H1 (cell line): ENCODE data around the gene SUPT20HL1. TPM values are rescaled to one million over a fixed set of nuclear protein-coding genes. Genes with fewer than 3 reads are reported as not detected.

Experiments used
- CTCF ChIA-PET: fragments of 300-600 bp; sonication (Branson Sonifier 250); formaldehyde crosslinking; loops from one replicate; lab custom pipeline; 2021; ENCODE audit not compliant: partially characterized antibody; lab: Charles Lee
- POLR2A ChIA-PET: fragments of 300-600 bp; sonication (Branson Sonifier 250); formaldehyde crosslinking; loops from one replicate; lab custom pipeline; 2021; ENCODE audit warnings: inconsistent platforms; ENCODE audit not compliant: partially characterized antibody; lab: Charles Lee
- DNase-seq, 2 experiments: peaks; one replicate each; pipeline versions ENCODE4 v3.0.0 to v3.0.0-alpha.2; 2010 to 2022; ENCODE audit warnings: low spot score in 2 of 2, low read depth in 1 of 2, mixed read lengths in 1 of 2
- FAIRE-seq: peaks from 2 replicates; lab custom pipeline; 2011; peaks lifted over from hg19 to GRCh38; lab: Jason Lieb, UNC
- H2AFZ ChIP-seq: 2 replicates; pipeline ENCODE4 v1.8.1; 2012; ENCODE audit warnings: low read length, inconsistent platforms
- H2AK5ac ChIP-seq: 2 replicates; pipeline ENCODE4 v1.6.1; 2013; ENCODE audit warnings: low read depth, low read length
- H2BK120ac ChIP-seq: replicated peaks from 2 replicates; pipeline ENCODE3; 2013; ENCODE audit warnings: low read depth, low read length, inconsistent platforms
- H2BK12ac ChIP-seq: 2 replicates; pipeline ENCODE4 v1.6.1; 2013; ENCODE audit warnings: low read depth, low read length
- H2BK15ac ChIP-seq: 2 replicates; pipeline ENCODE4 v1.6.1; 2013; ENCODE audit warnings: low read length
- H2BK20ac ChIP-seq: 2 replicates; pipeline ENCODE4 v1.6.1; 2013; ENCODE audit warnings: low read length
- H2BK5ac ChIP-seq: 2 replicates; pipeline ENCODE4 v1.6.1; 2013; ENCODE audit warnings: low read depth, low read length
- H3K14ac ChIP-seq: 2 replicates; pipeline ENCODE4 v1.6.1; 2013; ENCODE audit warnings: inconsistent platforms; ENCODE audit not compliant: insufficient read length
- H3K18ac ChIP-seq: 2 replicates; pipeline ENCODE4 v1.6.1; 2013; ENCODE audit warnings: low read length; ENCODE audit errors: extremely low read depth
- H3K23ac ChIP-seq: 2 replicates; pipeline ENCODE4 v1.6.1; 2013; ENCODE audit warnings: inconsistent platforms; ENCODE audit not compliant: insufficient read length
- H3K23me2 ChIP-seq: 2 replicates; pipeline ENCODE4 v1.6.1; 2013; ENCODE audit warnings: low read depth, low read length
- H3K27ac ChIP-seq: 2 replicates; pipeline ENCODE4 v1.6.1; 2011; ENCODE audit warnings: low read depth, low read length, inconsistent platforms
- H3K27me3 ChIP-seq, 4 experiments: replicated peaks in 1 of 4; 1 replicate in 1 of 4; 2 replicates in 3 of 4; pipeline versions ENCODE4 v1.6.1 to v1.8.1; 2011 to 2013; ENCODE audit warnings: low read length in 3 of 4, mild to moderate bottlenecking in 3 of 4, inconsistent platforms in 2 of 4, mixed read lengths in 2 of 4, moderate library complexity in 1 of 4; ENCODE audit not compliant: control insufficient read depth in 3 of 4, insufficient read depth in 3 of 4; ENCODE audit errors: extremely low read depth in 1 of 4
- H3K36me3 ChIP-seq, 4 experiments: 2 replicates each; pipeline versions ENCODE4 v1.6.1 to v1.8.1; 2011 to 2013; ENCODE audit warnings: mild to moderate bottlenecking in 4 of 4, low read length in 3 of 4, moderate library complexity in 2 of 4, control low read depth in 1 of 4, inconsistent platforms in 1 of 4; ENCODE audit not compliant: insufficient read depth in 4 of 4, control insufficient read depth in 2 of 4
- H3K4ac ChIP-seq: replicated peaks from 2 replicates; pipeline ENCODE3; 2013; ENCODE audit warnings: low read length, low read depth, mixed read lengths, inconsistent platforms; ENCODE audit not compliant: insufficient read length
- H3K4me1 ChIP-seq, 4 experiments: replicated peaks in 1 of 4; 1 replicate in 1 of 4; 2 replicates in 3 of 4; pipeline versions ENCODE4 v1.6.1 to v1.8.1; 2011 to 2013; ENCODE audit warnings: low read length in 3 of 4, inconsistent platforms in 2 of 4, mixed read lengths in 1 of 4; ENCODE audit not compliant: insufficient read depth in 4 of 4, control insufficient read depth in 3 of 4
- H3K4me2 ChIP-seq, 2 experiments: 2 replicates each; pipeline versions ENCODE4 v1.6.1 to v1.8.1; 2011 to 2013; ENCODE audit warnings: low read depth in 2 of 2, low read length in 2 of 2, control low read depth in 1 of 2, inconsistent platforms in 1 of 2, mild to moderate bottlenecking in 1 of 2; ENCODE audit not compliant: insufficient read depth in 1 of 2
- H3K4me3 ChIP-seq, 4 experiments: fragments of 200-600, 300-600 bp in 1 of 4; sonication (generic), shearing (Covaris generic), sonication (Bioruptor Twin) in 1 of 4; 2 replicates each; pipeline versions ENCODE4 v1.5.1 to v1.8.1; 2011 to 2016; ENCODE audit warnings: low read length in 4 of 4, low read depth in 3 of 4, control low read depth in 2 of 4, inconsistent platforms in 2 of 4, mild to moderate bottlenecking in 2 of 4, mixed read lengths in 1 of 4, moderate library complexity in 1 of 4; ENCODE audit not compliant: insufficient read depth in 2 of 4; ENCODE audit errors: extremely low read depth in 1 of 4
- H3K56ac ChIP-seq: replicated peaks from 2 replicates; pipeline ENCODE3; 2013; ENCODE audit warnings: low read depth, mild to moderate bottlenecking, mixed read lengths, low read length, inconsistent platforms; ENCODE audit not compliant: insufficient read length
- H3K79me1 ChIP-seq: 2 replicates; pipeline ENCODE4 v1.6.1; 2013; ENCODE audit warnings: low read depth, low read length, control low read depth
- H3K79me2 ChIP-seq, 2 experiments: 2 replicates each; pipeline versions ENCODE4 v1.6.1 to v1.8.1; 2012 to 2013; ENCODE audit warnings: low read length in 2 of 2, mild to moderate bottlenecking in 2 of 2, inconsistent platforms in 1 of 2; ENCODE audit not compliant: insufficient read depth in 2 of 2, control insufficient read depth in 1 of 2
- H3K9ac ChIP-seq, 4 experiments: replicated peaks in 1 of 4; 1 replicate in 1 of 4; 2 replicates in 3 of 4; pipeline versions ENCODE4 v1.6.1 to v1.8.1; 2011 to 2013; ENCODE audit warnings: low read depth in 3 of 4, low read length in 3 of 4, control low read depth in 2 of 4, mild to moderate bottlenecking in 2 of 4, moderate library complexity in 2 of 4, inconsistent platforms in 1 of 4; ENCODE audit errors: extremely low read depth in 1 of 4
- H3K9me3 ChIP-seq, 2 experiments: 2 replicates each; pipeline versions ENCODE4 v1.6.1 to v1.8.1; 2012 to 2013; ENCODE audit warnings: mild to moderate bottlenecking in 2 of 2, moderate library complexity in 2 of 2, control low read depth in 1 of 2, inconsistent platforms in 1 of 2, low read depth in 1 of 2, low read length in 1 of 2, mixed read lengths in 1 of 2; ENCODE audit not compliant: insufficient read depth in 2 of 2
- H4K20me1 ChIP-seq, 2 experiments: replicated peaks in 1 of 2; 2 replicates each; pipeline versions ENCODE3 to v1.8.1; 2011 to 2013; ENCODE audit warnings: inconsistent platforms in 2 of 2, low read length in 2 of 2, mild to moderate bottlenecking in 1 of 2; ENCODE audit not compliant: insufficient read depth in 2 of 2, control insufficient read depth in 1 of 2
- H4K5ac ChIP-seq: 2 replicates; pipeline ENCODE4 v1.6.1; 2013; ENCODE audit warnings: low read length, low read depth, mixed read lengths, inconsistent platforms; ENCODE audit not compliant: insufficient read length
- H4K8ac ChIP-seq: 2 replicates; pipeline ENCODE4 v1.8.0; 2013; ENCODE audit warnings: mild to moderate bottlenecking, moderate library complexity, low read length, inconsistent platforms; ENCODE audit not compliant: insufficient read depth; ENCODE audit errors: extremely low read depth
- H4K91ac ChIP-seq: replicated peaks from 2 replicates; pipeline ENCODE3; 2013; ENCODE audit warnings: low read length, mixed read lengths, inconsistent platforms; ENCODE audit not compliant: insufficient read length
- ASH2L ChIP-seq: fragments of 200-600, 300-600 bp; sonication (generic); IDR thresholded peaks from one replicate; pipeline ENCODE4 v1.7.1; 2017; ENCODE audit warnings: low read length
- EP300 ChIP-seq, 2 experiments: IDR thresholded peaks; 1 replicate in 1 of 2; 2 replicates in 1 of 2; pipeline ENCODE4 v1.6.1; 2011 to 2012; ENCODE audit warnings: low read depth in 2 of 2, low read length in 2 of 2, mild to moderate bottlenecking in 2 of 2, borderline replicate concordance in 1 of 2, inconsistent platforms in 1 of 2, moderate library complexity in 1 of 2
- HDAC2 ChIP-seq, 2 experiments: fragments of 300-600 bp in 1 of 2; sonication (generic) in 1 of 2; IDR thresholded peaks; 2 replicates each; pipeline ENCODE4 v1.6.1; 2011 to 2012; ENCODE audit warnings: low read depth in 2 of 2, low read length in 2 of 2, mild to moderate bottlenecking in 2 of 2, moderate library complexity in 2 of 2, borderline replicate concordance in 1 of 2, inconsistent platforms in 1 of 2
- HDAC6 ChIP-seq: IDR thresholded peaks from one replicate; pipeline ENCODE4 v1.7.1; 2012; ENCODE audit warnings: low read depth, mild to moderate bottlenecking, inconsistent platforms, low read length, moderate library complexity
- JUND ChIP-seq: IDR thresholded peaks from 2 replicates; pipeline ENCODE4 v1.6.1; 2011; ENCODE audit warnings: mild to moderate bottlenecking, improper control_type of control experiment, low read length
- KDM1A ChIP-seq: fragments of 200-600, 300-600 bp; sonication (generic); IDR thresholded peaks from 2 replicates; pipeline ENCODE4 v1.7.1; 2016; ENCODE audit warnings: mild to moderate bottlenecking, low read length, borderline replicate concordance
- NANOG ChIP-seq: IDR thresholded peaks from 2 replicates; pipeline ENCODE4 v1.6.1; 2011; ENCODE audit warnings: low read length, low read depth, mild to moderate bottlenecking, inconsistent platforms; ENCODE audit not compliant: insufficient read depth, poor library complexity, severe bottlenecking
- SIN3A ChIP-seq, 2 experiments: IDR thresholded peaks in 1 of 2; conservative IDR thresholded peaks in 1 of 2; 2 replicates each; pipeline ENCODE4 v1.6.1; 2011 to 2012; ENCODE audit warnings: low read length in 2 of 2, improper control_type of control experiment in 1 of 2, low read depth in 1 of 2, mild to moderate bottlenecking in 1 of 2
- TCF12 ChIP-seq: IDR thresholded peaks from 2 replicates; pipeline ENCODE4 v1.6.1; 2011; ENCODE audit warnings: low read depth, mild to moderate bottlenecking, low read length
- TEAD4 ChIP-seq: IDR thresholded peaks from 2 replicates; pipeline ENCODE4 v1.6.1; 2012; ENCODE audit warnings: low read depth, low read length, inconsistent platforms, mixed read lengths
- WGBS, 2 experiments: shearing (Covaris generic) in 1 of 2; methylation state at CpG; one replicate each; pipeline versions ENCODE4 v1.1.6 to v1.1.7; 2013 to 2015; ENCODE audit warnings: low lambda C conversion rate in 2 of 2, mixed read lengths in 2 of 2, inconsistent platforms in 1 of 2, low coverage in 1 of 2, missing lambda C conversion rate in 1 of 2; ENCODE audit not compliant: insufficient replicate concordance in 2 of 2, insufficient coverage in 1 of 2, insufficient read length in 1 of 2; ENCODE audit errors: extremely low coverage in 1 of 2, missing lambda C conversion rate in 1 of 2; 5-methylcytosine and 5-hydroxymethylcytosine counted together
- polyA plus RNA-seq, 7 experiments: library from polyadenylated mRNA; depleted of rRNA in 3 of 7; stranded (reverse) in 5 of 7; unstranded in 2 of 7; fragments of >200 nt in 5 of 7; fragments of 200-250 nt in 2 of 7; gene quantifications; 1 replicate in 5 of 7; 2 replicates in 1 of 7; 4 replicates in 1 of 7; pipeline versions ENCODE4 v1.2.1 to v1.2.3, GENCODE V29; 2011 to 2013; ENCODE audit warnings: missing spikeins in 2 of 7, mixed read lengths in 2 of 7
- total RNA-seq: library from RNA; stranded (reverse); fragmentation: NEBNext Ultra II Directional; extraction: Animal tissue kit (Norgen Biotek cat#: 25700); gene quantifications from 2 replicates; pipeline ENCODE4 v1.2.1, GENCODE V29; 2021

The SUPT20HL1 gene
- total and polyA plus RNA-seq, 2 of the 8 experiments (the other 6 are each of a cell fraction or from before 2014, with no cell fraction given) = not detected

DNA sequence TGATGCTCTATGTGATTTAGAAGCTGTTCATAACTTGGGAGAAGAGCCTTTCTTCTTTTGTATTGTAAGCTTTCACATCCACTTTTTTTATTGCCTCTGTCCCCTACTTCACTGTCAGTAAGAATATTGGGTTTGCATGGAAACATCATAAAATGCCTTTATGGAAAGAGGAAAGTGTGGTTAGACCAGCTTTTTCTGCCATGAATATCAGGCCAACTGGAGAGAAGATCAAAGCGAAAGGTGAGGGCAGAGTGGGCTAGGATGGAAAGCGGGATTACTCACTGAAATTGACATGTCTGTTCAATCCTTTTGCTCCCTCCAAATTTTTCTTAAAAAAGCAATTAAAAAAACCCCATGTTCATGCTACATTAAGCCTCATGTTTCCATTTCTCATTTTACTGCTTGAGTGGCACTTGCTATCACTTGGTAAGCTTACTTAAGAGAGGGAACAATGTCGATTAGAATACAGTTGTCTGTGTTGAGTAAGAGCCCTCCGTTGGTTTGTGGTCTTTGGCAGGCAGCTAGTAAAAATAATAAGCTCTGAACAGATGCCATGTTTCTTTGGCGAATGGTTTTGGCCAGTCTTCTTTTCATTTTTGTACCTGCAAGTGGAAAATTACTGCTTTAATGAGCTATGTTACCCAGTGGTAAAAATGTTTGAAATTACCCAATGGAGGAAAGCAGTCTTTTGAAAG, 35.9 kb downstream of the SUPT20HL1 start:
- TF ChIP-seq ASH2L (no peak), TCF12 (no peak), NANOG (no peak), HDAC2 (IDR thresholded peaks at IDR 0.05; ENCODE audit: borderline replicate concordance in 1 of 2, low read depth in 2 of 2, low read length in 2 of 2) (no peak), SIN3A (conservative IDR thresholded peaks at IDR 0.05 in 1 of 2, IDR thresholded peaks at IDR 0.05 in 1 of 2; ENCODE audit: low read depth in 1 of 2, low read length in 2 of 2) (no peak), JUND (no peak), EP300 (IDR thresholded peaks at IDR 0.05; ENCODE audit: borderline replicate concordance in 1 of 2, low read depth in 2 of 2, low read length in 2 of 2) (no peak), TEAD4 (no peak), HDAC6 (no peak), KDM1A (no peak)
- Histone ChIP-seq H2BK15ac (no peak overlapping the region), H4K20me1 (no peaks in the 10 kb centered on the region), H3K4me2 (no peak overlapping the region), H3K14ac (no peak overlapping the region), H4K8ac (no peak overlapping the region), H3K79me2 (no peaks in the 10 kb centered on the region), H3K23ac (no peak overlapping the region), H2AFZ (no peak overlapping the region), H3K27ac (no peak overlapping the region), H3K56ac (no peak overlapping the region), H3K4me1 (no peaks in the 10 kb centered on the region; a peak in 1 of 7 replicates), H2BK12ac (no peak overlapping the region), H4K91ac (no peak overlapping the region), H3K79me1 (no peaks in the 10 kb centered on the region), H2BK20ac (no peak overlapping the region), H3K36me3 (no peaks in the 10 kb centered on the region), H3K27me3 (no peaks in the 10 kb centered on the region), H3K18ac (no peak overlapping the region), H3K4me3 (no peak overlapping the region), H3K9me3 (no peaks in the 10 kb centered on the region), H3K9ac (no peak overlapping the region), H2AK5ac (no peak overlapping the region), H3K23me2 (peaks cover 3% of the 10 kb centered on the region; the same call in 1 of the 2 replicates), H2BK5ac (no peak overlapping the region), H2BK120ac (no peak overlapping the region), H4K5ac (no peak overlapping the region), H3K4ac (no peak overlapping the region)
- FAIRE-seq (no peak), DNase-seq (no peak)
- CTCF ChIA-PET = interaction anchor here (0.6 to 11.4 kb wide), 25 partner anchors 9 to 238 kb away, joined by 3 to 144 read pairs (median 4); no protein-coding TSS in a partner anchor
- POLR2A ChIA-PET = interaction anchor here (0.8 to 1.4 kb wide), 2 partner anchors 11 to 142 kb away, joined by 3 to 4 read pairs; no protein-coding TSS in a partner anchor
- WGBS, 2 experiments = 87% methylated on average over 5 of the region's 5 CpGs; no CpG with 5 or more reads in 1 of the 2 experiments
